HG03175 (cell line): ENCODE data around the gene RERG.

ENCODE experiments used
- ATAC-seq: cut with Tn5 transposase; IDR thresholded peaks from one replicate; pipeline ENCODE4 v1.9.1; 2021; ENCODE audit warnings: mild to moderate bottlenecking, moderate library complexity; ENCODE audit not compliant: unreplicated experiment

The RERG gene

GRCh38 chr12:15220915-15221885, at the start of gene RERG:
Gene RERG, minus strand, starts transcription at chr12:15221417. Its CDS starts 3,928 bp downstream, at chr12:15217489.
- ATAC-seq: peak; percentile 92

- no peak for ATAC-seq
Measured at GRCh38 chr12:15270591-15270990, 49.4 kb upstream of the RERG start.

- ATAC-seq: peak; percentile 84
Measured at GRCh38 chr12:15268927-15269552, 47.8 kb upstream of the RERG start.

GRCh38 chr12:15268309-15268708, 47.1 kb upstream of the RERG start:
- ATAC-seq: no peak

- no peak for ATAC-seq
Measured at GRCh38 chr12:15265875-15266274, 44.7 kb upstream of the RERG start.

GRCh38 chr12:15256761-15257160, 35.5 kb upstream of the RERG start:
- no peak for ATAC-seq

GRCh38 chr12:15253990-15254389, 32.8 kb upstream of the RERG start:
- no peak for ATAC-seq

- ATAC-seq: no peak
Measured at GRCh38 chr12:15244926-15245325, 23.7 kb upstream of the RERG start.

- no peak for ATAC-seq
Measured at GRCh38 chr12:15244341-15244740, 23.1 kb upstream of the RERG start.

- no peak for ATAC-seq
Measured at GRCh38 chr12:15243102-15243501, 21.9 kb upstream of the RERG start.

GRCh38 chr12:15240898-15241297, 19.7 kb upstream of the RERG start:
- no peak for ATAC-seq

GRCh38 chr12:15234508-15234907, 13.3 kb upstream of the RERG start:
- ATAC-seq: no peak

GRCh38 chr12:15234011-15234410, 12.8 kb upstream of the RERG start:
- no peak for ATAC-seq

- no peak for ATAC-seq
Measured at GRCh38 chr12:15232959-15233358, 11.7 kb upstream of the RERG start.

GRCh38 chr12:15231493-15231892, 10.3 kb upstream of the RERG start:
- no peak for ATAC-seq

GRCh38 chr12:15230751-15231150, 9.5 kb upstream of the RERG start:
- no peak for ATAC-seq

- ATAC-seq: no peak
Measured at GRCh38 chr12:15230137-15230536, 8.9 kb upstream of the RERG start.

- no peak for ATAC-seq
Measured at GRCh38 chr12:15227004-15227679, 5.9 kb upstream of the RERG start.

GRCh38 chr12:15225863-15226218, 4.6 kb upstream of the RERG start:
- peak; percentile 65 for ATAC-seq

- ATAC-seq: peak; percentile 0
Measured at GRCh38 chr12:15225136-15225862, 4.1 kb upstream of the RERG start.

GRCh38 chr12:15222219-15222618, 1.0 kb upstream of the RERG start:
- no peak for ATAC-seq
